Liver (tissue), 9 donors: Measurements from ENCODE around the gene STXBP6. TPM values are rescaled to one million over a fixed set of nuclear protein-coding genes. Genes with fewer than 3 reads are reported as not detected.

Experiments
- DNase-seq: peaks from one replicate; pipeline ENCODE4 v3.0.0-alpha.2; 2017; ENCODE audit warnings: low spot score
- H3K27ac ChIP-seq, 2 donors: one replicate each; pipeline ENCODE4 v1.7.0; 2013; ENCODE audit warnings: inconsistent platforms in 2 of 2, low read length in 2 of 2, control low read depth in 1 of 2, low read depth in 1 of 2, mild to moderate bottlenecking in 1 of 2
- H3K27me3 ChIP-seq, 4 donors: one replicate each; pipeline versions ENCODE4 v1.6.1 to v1.7.0; 2013; ENCODE audit warnings: low read length in 3 of 4, inconsistent platforms in 1 of 4, mild to moderate bottlenecking in 1 of 4, moderate library complexity in 1 of 4; ENCODE audit not compliant: control insufficient read depth in 4 of 4, insufficient read depth in 4 of 4
- H3K36me3 ChIP-seq, 4 donors: one replicate each; pipeline versions ENCODE4 v1.6.1 to v1.7.0; 2013; ENCODE audit warnings: low read length in 3 of 4, mild to moderate bottlenecking in 3 of 4, low read depth in 1 of 4, moderate library complexity in 1 of 4; ENCODE audit not compliant: control insufficient read depth in 4 of 4, insufficient read depth in 3 of 4
- H3K4me1 ChIP-seq, 4 donors: one replicate each; pipeline versions ENCODE4 v1.6.1 to v1.7.0; 2013; ENCODE audit warnings: low read length in 3 of 4, mild to moderate bottlenecking in 3 of 4, moderate library complexity in 1 of 4; ENCODE audit not compliant: control insufficient read depth in 4 of 4, insufficient read depth in 4 of 4
- H3K4me3 ChIP-seq, 3 donors: one replicate each; pipeline versions ENCODE4 v1.6.1 to v1.7.0; 2013; ENCODE audit warnings: low read length in 3 of 3, control low read depth in 1 of 3, low read depth in 1 of 3, mild to moderate bottlenecking in 1 of 3
- H3K9ac ChIP-seq, 2 donors: one replicate each; pipeline ENCODE4 v1.7.0; 2013; ENCODE audit warnings: low read length in 2 of 2, mild to moderate bottlenecking in 2 of 2, moderate library complexity in 2 of 2, control low read depth in 1 of 2, low read depth in 1 of 2
- H3K9me3 ChIP-seq, 4 donors: one replicate each; pipeline versions ENCODE4 v1.6.1 to v1.7.0; 2013; ENCODE audit warnings: low read length in 3 of 4; ENCODE audit not compliant: control insufficient read depth in 4 of 4
- EGR1 ChIP-seq, 2 donors: IDR thresholded peaks; 2 replicates each; pipeline ENCODE4 v1.6.1; 2016 to 2018; ENCODE audit warnings: antibody characterized with exemption in 2 of 2, low read depth in 2 of 2
- FOXA1 ChIP-seq: IDR thresholded peaks from 2 replicates; pipeline ENCODE4 v1.6.1; 2016; ENCODE audit warnings: antibody characterized with exemption
- FOXA2 ChIP-seq: IDR thresholded peaks from 2 replicates; pipeline ENCODE4 v1.6.1; 2016; ENCODE audit warnings: antibody characterized with exemption
- GABPA ChIP-seq, 2 donors: IDR thresholded peaks in 1 of 2; conservative IDR thresholded peaks in 1 of 2; 2 replicates each; pipeline ENCODE4 v1.6.1; 2016; ENCODE audit warnings: antibody characterized with exemption in 2 of 2, mild to moderate bottlenecking in 1 of 2, moderate library complexity in 1 of 2
- HNF4A ChIP-seq, 2 donors: conservative IDR thresholded peaks; 2 replicates each; pipeline ENCODE4 v1.6.1; 2016; ENCODE audit warnings: antibody characterized with exemption in 2 of 2, mild to moderate bottlenecking in 2 of 2
- JUND ChIP-seq, 2 donors: IDR thresholded peaks; 2 replicates each; pipeline ENCODE4 v1.6.1; 2016; ENCODE audit warnings: antibody characterized with exemption in 2 of 2
- NR2F2 ChIP-seq: IDR thresholded peaks from 2 replicates; pipeline ENCODE4 v1.6.1; 2016; ENCODE audit warnings: antibody characterized with exemption
- RAD21 ChIP-seq, 2 donors: IDR thresholded peaks; 2 replicates each; pipeline ENCODE4 v1.6.1; 2016; ENCODE audit warnings: antibody characterized with exemption in 2 of 2, mild to moderate bottlenecking in 2 of 2
- RXRA ChIP-seq, 2 donors: IDR thresholded peaks; 2 replicates each; pipeline ENCODE4 v1.6.1; 2017 to 2018; ENCODE audit warnings: antibody characterized with exemption in 2 of 2, mild to moderate bottlenecking in 1 of 2
- SP1 ChIP-seq: IDR thresholded peaks from 2 replicates; pipeline ENCODE4 v1.6.1; 2018; ENCODE audit warnings: antibody characterized with exemption, mild to moderate bottlenecking
- WGBS: extraction: QIAGEN DNeasy Blood & Tissue Kit; methylation state at CpG from one replicate; pipeline ENCODE4 v1.1.7; 2013; 5-methylcytosine and 5-hydroxymethylcytosine counted together
- polyA plus RNA-seq, 2 donors: library from polyadenylated mRNA; stranded (reverse) in 1 of 2; unstranded in 1 of 2; fragments of 200-250 nt in 1 of 2; fragments of >200 nt in 1 of 2; fragmentation: Nextera tagmentation in 1 of 2; extraction: Ambion mirVana in 1 of 2; gene quantifications; one replicate each; pipeline versions ENCODE4 v1.2.1 to v1.2.3, GENCODE V29; 2013 to 2015
- total RNA-seq, 2 donors: library from RNA; depleted of rRNA; stranded (reverse); fragments of >200 nt; gene quantifications; one replicate each; pipeline ENCODE4 v1.2.3, GENCODE V29; 2014
- TF ChIP-seq, protein P1 (sequence below): fragments of 150-350 bp; IDR thresholded peaks from 2 replicates; pipeline ENCODE4 v1.5.1; 2017; ENCODE audit warnings: improper control_type of control experiment, low read depth, low read length; ENCODE audit not compliant: missing input control
- TF ChIP-seq, protein P2 (sequence below): IDR thresholded peaks from 2 replicates; pipeline ENCODE4 v1.6.1; 2016; ENCODE audit warnings: antibody characterized with exemption
- TF ChIP-seq, protein P3 (sequence below): IDR thresholded peaks from 2 replicates; pipeline ENCODE4 v1.6.1; 2016; ENCODE audit warnings: antibody characterized with exemption
- TF ChIP-seq, protein P4 (sequence below): IDR thresholded peaks from 2 replicates; pipeline ENCODE4 v1.6.1; 2016; ENCODE audit warnings: antibody characterized with exemption, mild to moderate bottlenecking
- donor health status: healthy.
- donor health status: healthy.
- donor health status: healthy.
- donor health status: healthy.
- donor health status: healthy.

The STXBP6 gene
- total and polyA plus RNA-seq, 4 donors: 1.4 to 3.8 (median 1.8) TPM

DNA sequence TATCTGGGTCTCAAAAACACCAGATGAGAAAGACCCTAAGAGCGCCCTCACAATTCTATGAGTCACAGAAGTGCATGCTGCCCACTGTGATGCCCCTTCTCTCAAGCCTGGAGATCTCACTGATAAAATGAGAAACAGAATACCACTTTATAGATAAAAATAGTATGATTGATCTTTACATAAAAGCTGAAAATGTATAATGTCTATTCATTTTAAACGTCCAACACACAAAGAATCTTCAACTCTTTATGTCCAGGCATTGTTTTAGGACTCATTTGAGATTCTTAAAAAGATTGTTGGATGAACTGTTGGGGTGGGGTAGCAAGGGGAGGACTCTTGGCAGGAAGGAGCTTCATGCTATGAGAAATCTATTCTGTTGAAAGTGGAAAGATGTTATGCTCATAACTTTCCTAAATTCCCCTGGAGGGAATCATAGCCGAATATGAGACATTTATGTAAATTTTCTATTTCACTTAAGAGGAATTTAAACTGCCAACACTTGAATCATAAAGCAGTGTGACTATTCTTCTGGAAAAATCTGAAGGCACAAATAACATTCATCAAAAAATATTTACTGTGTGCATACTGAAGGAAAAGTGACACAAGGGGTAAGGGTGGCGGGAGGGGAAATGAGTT, 174.6 kb downstream of the STXBP6 start:
- no peaks in the 10 kb centered on the region for H3K4me1 ChIP-seq
- DNase-seq: no peak
- no peak overlapping the region for H3K27ac ChIP-seq
- no peak for TF ChIP-seq JUND (IDR thresholded peaks at IDR 0.05)
- no peak for TF ChIP-seq RXRA (IDR thresholded peaks at IDR 0.05)
- TF ChIP-seq, protein P1, sequence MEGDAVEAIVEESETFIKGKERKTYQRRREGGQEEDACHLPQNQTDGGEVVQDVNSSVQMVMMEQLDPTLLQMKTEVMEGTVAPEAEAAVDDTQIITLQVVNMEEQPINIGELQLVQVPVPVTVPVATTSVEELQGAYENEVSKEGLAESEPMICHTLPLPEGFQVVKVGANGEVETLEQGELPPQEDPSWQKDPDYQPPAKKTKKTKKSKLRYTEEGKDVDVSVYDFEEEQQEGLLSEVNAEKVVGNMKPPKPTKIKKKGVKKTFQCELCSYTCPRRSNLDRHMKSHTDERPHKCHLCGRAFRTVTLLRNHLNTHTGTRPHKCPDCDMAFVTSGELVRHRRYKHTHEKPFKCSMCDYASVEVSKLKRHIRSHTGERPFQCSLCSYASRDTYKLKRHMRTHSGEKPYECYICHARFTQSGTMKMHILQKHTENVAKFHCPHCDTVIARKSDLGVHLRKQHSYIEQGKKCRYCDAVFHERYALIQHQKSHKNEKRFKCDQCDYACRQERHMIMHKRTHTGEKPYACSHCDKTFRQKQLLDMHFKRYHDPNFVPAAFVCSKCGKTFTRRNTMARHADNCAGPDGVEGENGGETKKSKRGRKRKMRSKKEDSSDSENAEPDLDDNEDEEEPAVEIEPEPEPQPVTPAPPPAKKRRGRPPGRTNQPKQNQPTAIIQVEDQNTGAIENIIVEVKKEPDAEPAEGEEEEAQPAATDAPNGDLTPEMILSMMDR: no peak
- TF ChIP-seq, protein P2, sequence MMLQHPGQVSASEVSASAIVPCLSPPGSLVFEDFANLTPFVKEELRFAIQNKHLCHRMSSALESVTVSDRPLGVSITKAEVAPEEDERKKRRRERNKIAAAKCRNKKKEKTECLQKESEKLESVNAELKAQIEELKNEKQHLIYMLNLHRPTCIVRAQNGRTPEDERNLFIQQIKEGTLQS: no peak
- no peak for TF ChIP-seq EGR1 (IDR thresholded peaks at IDR 0.05; ENCODE audit: low read depth in 2 of 2)
- TF ChIP-seq GABPA (IDR thresholded peaks at IDR 0.05 in 1 of 2, conservative IDR thresholded peaks at IDR 0.05 in 1 of 2): no peak
- TF ChIP-seq RAD21 (IDR thresholded peaks at IDR 0.05): no peak
- TF ChIP-seq NR2F2: no peak
- TF ChIP-seq, protein P3, sequence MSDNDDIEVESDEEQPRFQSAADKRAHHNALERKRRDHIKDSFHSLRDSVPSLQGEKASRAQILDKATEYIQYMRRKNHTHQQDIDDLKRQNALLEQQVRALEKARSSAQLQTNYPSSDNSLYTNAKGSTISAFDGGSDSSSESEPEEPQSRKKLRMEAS: no peak
- TF ChIP-seq, protein P4, sequence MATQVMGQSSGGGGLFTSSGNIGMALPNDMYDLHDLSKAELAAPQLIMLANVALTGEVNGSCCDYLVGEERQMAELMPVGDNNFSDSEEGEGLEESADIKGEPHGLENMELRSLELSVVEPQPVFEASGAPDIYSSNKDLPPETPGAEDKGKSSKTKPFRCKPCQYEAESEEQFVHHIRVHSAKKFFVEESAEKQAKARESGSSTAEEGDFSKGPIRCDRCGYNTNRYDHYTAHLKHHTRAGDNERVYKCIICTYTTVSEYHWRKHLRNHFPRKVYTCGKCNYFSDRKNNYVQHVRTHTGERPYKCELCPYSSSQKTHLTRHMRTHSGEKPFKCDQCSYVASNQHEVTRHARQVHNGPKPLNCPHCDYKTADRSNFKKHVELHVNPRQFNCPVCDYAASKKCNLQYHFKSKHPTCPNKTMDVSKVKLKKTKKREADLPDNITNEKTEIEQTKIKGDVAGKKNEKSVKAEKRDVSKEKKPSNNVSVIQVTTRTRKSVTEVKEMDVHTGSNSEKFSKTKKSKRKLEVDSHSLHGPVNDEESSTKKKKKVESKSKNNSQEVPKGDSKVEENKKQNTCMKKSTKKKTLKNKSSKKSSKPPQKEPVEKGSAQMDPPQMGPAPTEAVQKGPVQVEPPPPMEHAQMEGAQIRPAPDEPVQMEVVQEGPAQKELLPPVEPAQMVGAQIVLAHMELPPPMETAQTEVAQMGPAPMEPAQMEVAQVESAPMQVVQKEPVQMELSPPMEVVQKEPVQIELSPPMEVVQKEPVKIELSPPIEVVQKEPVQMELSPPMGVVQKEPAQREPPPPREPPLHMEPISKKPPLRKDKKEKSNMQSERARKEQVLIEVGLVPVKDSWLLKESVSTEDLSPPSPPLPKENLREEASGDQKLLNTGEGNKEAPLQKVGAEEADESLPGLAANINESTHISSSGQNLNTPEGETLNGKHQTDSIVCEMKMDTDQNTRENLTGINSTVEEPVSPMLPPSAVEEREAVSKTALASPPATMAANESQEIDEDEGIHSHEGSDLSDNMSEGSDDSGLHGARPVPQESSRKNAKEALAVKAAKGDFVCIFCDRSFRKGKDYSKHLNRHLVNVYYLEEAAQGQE: no peak
- no peak for TF ChIP-seq SP1
- TF ChIP-seq FOXA1: no peak
- TF ChIP-seq FOXA2: no peak
- no peak overlapping the region for H3K4me3 ChIP-seq
- H3K27me3 ChIP-seq: no peaks in the 10 kb centered on the region
- no peak overlapping the region for H3K9ac ChIP-seq
- no peaks in the 10 kb centered on the region for H3K9me3 ChIP-seq
- 88% methylated on average over 4 of the region's 4 CpGs for WGBS
- no peaks in the 10 kb centered on the region for H3K36me3 ChIP-seq

DNA sequence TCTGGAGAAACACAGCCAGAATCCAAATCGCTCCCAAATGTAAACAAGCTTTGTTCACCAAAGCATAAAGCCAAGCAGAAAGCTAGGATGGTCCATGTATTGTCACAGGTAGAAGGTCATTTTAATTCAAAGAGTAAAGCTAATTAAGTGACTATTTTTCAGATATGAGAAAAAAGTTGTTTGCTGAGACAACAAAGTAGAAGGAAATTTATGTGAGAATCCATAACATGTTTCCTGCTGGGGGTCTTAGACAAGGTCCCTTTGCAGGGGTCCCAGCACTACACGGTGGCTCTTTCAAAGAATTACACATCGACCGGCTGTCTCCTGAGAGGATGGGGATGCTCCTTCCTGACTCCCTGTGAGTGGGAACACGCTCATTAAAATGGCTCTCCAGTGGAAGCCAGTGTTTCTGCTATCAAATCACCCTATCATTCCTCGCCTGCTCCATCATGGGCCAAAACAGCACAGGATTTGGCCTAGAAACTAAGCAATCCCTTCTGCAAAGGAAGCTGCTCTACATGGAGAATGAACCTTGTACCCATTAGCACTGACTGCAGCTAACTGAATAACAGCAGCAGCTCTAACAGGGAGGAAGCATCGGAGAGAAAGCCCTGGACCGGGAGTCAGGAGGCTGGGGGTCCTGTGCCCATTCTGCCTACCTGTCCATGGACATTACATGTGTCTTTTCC, 175.3 kb downstream of the STXBP6 start:
- no peaks in the 10 kb centered on the region for H3K27me3 ChIP-seq
- H3K9me3 ChIP-seq: no peaks in the 10 kb centered on the region
- no peak overlapping the region for H3K27ac ChIP-seq
- no peak overlapping the region for H3K4me3 ChIP-seq
- TF ChIP-seq GABPA (IDR thresholded peaks at IDR 0.05 in 1 of 2, conservative IDR thresholded peaks at IDR 0.05 in 1 of 2) (no peak), HNF4A (conservative IDR thresholded peaks at IDR 0.05) (peak in 1 of 2 donors; percentile 32)
- TF ChIP-seq, protein P4: no peak
- H3K4me1 ChIP-seq: no peaks in the 10 kb centered on the region
- H3K36me3 ChIP-seq: no peaks in the 10 kb centered on the region
- H3K9ac ChIP-seq: no peak overlapping the region
- 86% methylated on average over 8 of the region's 8 CpGs for WGBS
- no peak for DNase-seq
